ENCODE data around the gene HPCAL1. TPM values are rescaled to one million over a fixed set of nuclear protein-coding genes. Genes with fewer than 3 reads are reported as not detected.
"Not testable (repeated sequence)": the region's sequence is repeated elsewhere in the genome, so short reads cannot be mapped to it uniquely, and the experiment has no call there.

HPCAL1 gene
- total and polyA plus RNA-seq, 2 experiments from 2014 or later = 58.9 to 65.4 TPM

DNA sequence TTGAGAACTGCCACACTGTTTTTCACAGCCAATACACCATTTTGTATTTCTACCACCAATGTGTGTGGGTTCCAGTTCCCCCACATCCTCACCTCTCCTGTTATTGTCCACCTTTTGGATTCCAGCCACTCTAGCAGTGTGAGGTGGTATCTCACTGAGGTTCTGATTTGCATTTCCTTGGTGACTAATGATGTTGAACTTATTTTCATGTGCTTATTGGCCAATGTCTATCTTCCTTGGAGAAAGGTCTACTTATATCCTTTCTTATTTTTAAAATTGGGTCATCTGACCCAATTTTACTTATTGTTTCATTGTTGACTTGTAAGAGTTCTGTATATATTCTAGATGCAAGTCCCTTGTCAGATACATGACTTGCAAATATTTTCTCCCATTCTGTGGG lies 9.1 kb upstream of the HPCAL1 start:
- TF ChIP-seq EZH2phosphoT487 (IDR thresholded peaks at IDR 0.05; ENCODE audit: insufficient read depth, low read depth) = no peak
- TF ChIP-seq EZH2 (IDR thresholded peaks at IDR 0.05; ENCODE audit: insufficient read depth, poor library complexity, severe bottlenecking) = no peak
- H3K4me2 ChIP-seq (ENCODE audit: unreplicated experiment) = no peak overlapping the region
- no peaks in the 10 kb centered on the region for H3K9me3 ChIP-seq (ENCODE audit: low read depth)
- no peaks in the 10 kb centered on the region for H3K9me2 ChIP-seq (ENCODE audit: insufficient read depth)
- in situ Hi-C loops (cut with MboI) = no loop called here
- peaks cover 11% of the 10 kb centered on the region for H3F3A ChIP-seq (ENCODE audit: insufficient read depth)
- peaks cover 12% of the 10 kb centered on the region for H3K4me1 ChIP-seq (ENCODE audit: insufficient read depth)
- H2AFZ ChIP-seq = no peak overlapping the region
- no peaks in the 10 kb centered on the region for H4K20me1 ChIP-seq (ENCODE audit: insufficient read depth)
- DNase-seq = no peak
- no peaks in the 10 kb centered on the region for H3K79me2 ChIP-seq (ENCODE audit: insufficient read depth)
- no peak overlapping the region for H3K27ac ChIP-seq
- H3K9ac ChIP-seq = no peak overlapping the region
- H3K36me3 ChIP-seq (ENCODE audit: low read depth) = no peaks in the 10 kb centered on the region
- no peak overlapping the region for H3K4me3 ChIP-seq
- H3K27me3 ChIP-seq (replicated peaks; ENCODE audit: insufficient read depth) = no peaks in the 10 kb centered on the region

DNA sequence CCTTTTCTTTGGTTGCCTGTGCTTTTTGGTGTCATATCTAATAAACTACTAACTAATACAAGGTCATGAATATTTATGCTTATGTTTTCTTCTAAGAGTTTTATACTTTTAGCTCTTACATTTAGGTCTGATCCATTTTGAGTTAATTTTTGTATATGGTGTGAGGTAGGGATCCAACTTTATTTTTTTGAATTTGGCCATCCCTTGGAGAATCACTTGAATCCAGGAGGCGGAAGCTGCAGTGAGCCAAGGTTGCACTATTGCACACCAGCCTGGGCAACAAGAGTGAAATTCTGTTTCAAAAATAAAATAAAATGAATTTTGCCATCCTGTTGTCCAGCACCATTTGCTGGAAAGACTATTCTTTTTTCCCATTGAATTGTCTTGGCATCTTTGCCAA lies 8.6 kb upstream of the HPCAL1 start:
- TF ChIP-seq EZH2 (IDR thresholded peaks at IDR 0.05; ENCODE audit: insufficient read depth, poor library complexity, severe bottlenecking) (no peak), EZH2phosphoT487 (IDR thresholded peaks at IDR 0.05; ENCODE audit: insufficient read depth, low read depth) (no peak)
- H3K36me3 ChIP-seq (ENCODE audit: low read depth) = no peaks in the 10 kb centered on the region
- H4K20me1 ChIP-seq (ENCODE audit: insufficient read depth) = no peaks in the 10 kb centered on the region
- in situ Hi-C loops (cut with MboI) = no loop called here
- H3K9ac ChIP-seq = no peak overlapping the region
- no peak overlapping the region for H3K4me2 ChIP-seq (ENCODE audit: unreplicated experiment)
- WGBS, 2 experiments (ENCODE audit: low coverage in 1 of 2, low lambda C conversion rate in 2 of 2, missing lambda C conversion rate in 2 of 2) = 96 to 100% methylated on average over 1 of the region's 1 CpG
- no peak overlapping the region for H3K4me3 ChIP-seq
- no peaks in the 10 kb centered on the region for H3K79me2 ChIP-seq (ENCODE audit: insufficient read depth)
- H2AFZ ChIP-seq = no peak overlapping the region
- no peak overlapping the region for H3K27ac ChIP-seq
- peaks cover 15% of the 10 kb centered on the region for H3F3A ChIP-seq (ENCODE audit: insufficient read depth)
- no peaks in the 10 kb centered on the region for H3K9me3 ChIP-seq (ENCODE audit: low read depth)
- peaks cover 13% of the 10 kb centered on the region for H3K4me1 ChIP-seq (ENCODE audit: insufficient read depth)
- DNase-seq = no peak
- H3K27me3 ChIP-seq (replicated peaks; ENCODE audit: insufficient read depth) = no peaks in the 10 kb centered on the region
- no peaks in the 10 kb centered on the region for H3K9me2 ChIP-seq (ENCODE audit: insufficient read depth)

DNA sequence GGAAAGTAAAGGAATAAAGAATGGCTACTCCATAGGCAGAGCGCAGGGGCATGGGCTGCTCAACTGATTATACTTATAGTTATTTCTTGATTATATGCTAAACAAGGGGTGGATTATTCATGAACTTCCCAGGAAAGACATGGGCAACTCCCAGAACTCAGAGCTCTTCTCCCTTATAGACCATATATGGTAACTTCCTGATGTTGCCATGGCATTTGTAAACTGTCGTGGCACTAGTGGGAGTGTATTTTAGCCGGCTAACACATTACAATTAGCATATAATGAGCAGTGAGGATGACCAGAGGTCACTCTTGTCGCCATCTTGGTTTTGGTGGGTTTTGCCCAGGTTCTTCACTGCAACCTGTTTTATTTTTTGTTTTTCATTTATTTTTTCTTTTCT lies 7.1 kb upstream of the HPCAL1 start:
- H3K9me3 ChIP-seq (ENCODE audit: low read depth); H3K27ac ChIP-seq; H3K27me3 ChIP-seq (replicated peaks; ENCODE audit: insufficient read depth); DNase-seq; H3K4me3 ChIP-seq; H3K9ac ChIP-seq; H4K20me1 ChIP-seq (ENCODE audit: insufficient read depth); H3K79me2 ChIP-seq (ENCODE audit: insufficient read depth); H3K4me2 ChIP-seq (ENCODE audit: unreplicated experiment); H3K36me3 ChIP-seq (ENCODE audit: low read depth); H3K9me2 ChIP-seq (ENCODE audit: insufficient read depth); H2AFZ ChIP-seq; in situ Hi-C loops (cut with MboI): not testable (repeated sequence)
- Histone ChIP-seq H3F3A (ENCODE audit: insufficient read depth) (peaks cover 24% of the 10 kb centered on the region), H3K4me1 (ENCODE audit: insufficient read depth) (peaks cover 13% of the 10 kb centered on the region)
- WGBS, 2 experiments (ENCODE audit: low coverage in 1 of 2, low lambda C conversion rate in 2 of 2, missing lambda C conversion rate in 2 of 2) = 73 to 75% methylated on average over 4 of the region's 4 CpGs

DNA sequence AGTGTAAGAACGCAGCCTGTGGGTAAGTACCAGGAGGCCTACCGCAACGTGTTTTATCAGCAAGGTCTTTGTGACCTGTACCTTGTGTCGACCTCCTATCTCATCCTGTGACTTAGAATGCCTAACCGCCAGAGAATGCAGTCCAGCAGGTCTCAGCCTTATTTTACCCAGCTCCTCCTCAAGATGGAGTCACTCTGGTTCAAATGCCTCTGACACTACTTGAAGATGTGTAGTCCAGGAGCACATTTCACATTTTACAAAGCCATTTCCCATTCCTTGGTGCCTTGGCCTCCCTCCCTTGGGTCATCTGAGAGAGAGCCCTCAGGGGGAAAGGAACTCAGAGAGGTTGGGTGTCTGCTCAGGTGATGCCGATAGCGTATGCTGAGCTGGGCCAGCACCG lies 6.6 kb upstream of the HPCAL1 start:
- Histone ChIP-seq H3K9me3 (ENCODE audit: low read depth) (no peaks in the 10 kb centered on the region), H3K9ac (no peak overlapping the region), H3K27ac (no peak overlapping the region), H2AFZ (no peak overlapping the region), H3K36me3 (ENCODE audit: low read depth) (no peaks in the 10 kb centered on the region), H3K9me2 (ENCODE audit: insufficient read depth) (no peaks in the 10 kb centered on the region), H3F3A (ENCODE audit: insufficient read depth) (peaks cover 24% of the 10 kb centered on the region), H3K4me3 (no peak overlapping the region), H3K4me1 (ENCODE audit: insufficient read depth) (peaks cover 13% of the 10 kb centered on the region), H3K79me2 (ENCODE audit: insufficient read depth) (no peaks in the 10 kb centered on the region), H4K20me1 (ENCODE audit: insufficient read depth) (no peaks in the 10 kb centered on the region), H3K4me2 (ENCODE audit: unreplicated experiment) (no peak overlapping the region), H3K27me3 (replicated peaks; ENCODE audit: insufficient read depth) (no peaks in the 10 kb centered on the region)
- DNase-seq = no peak
- 95 to 96% methylated on average over 8 of the region's 8 CpGs for WGBS, 2 experiments (ENCODE audit: low coverage in 1 of 2, low lambda C conversion rate in 2 of 2, missing lambda C conversion rate in 2 of 2)
- no peak for TF ChIP-seq EZH2 (IDR thresholded peaks at IDR 0.05; ENCODE audit: insufficient read depth, poor library complexity, severe bottlenecking)
- no peak for TF ChIP-seq EZH2phosphoT487 (IDR thresholded peaks at IDR 0.05; ENCODE audit: insufficient read depth, low read depth)
- in situ Hi-C loops (cut with MboI) = no loop called here

DNA sequence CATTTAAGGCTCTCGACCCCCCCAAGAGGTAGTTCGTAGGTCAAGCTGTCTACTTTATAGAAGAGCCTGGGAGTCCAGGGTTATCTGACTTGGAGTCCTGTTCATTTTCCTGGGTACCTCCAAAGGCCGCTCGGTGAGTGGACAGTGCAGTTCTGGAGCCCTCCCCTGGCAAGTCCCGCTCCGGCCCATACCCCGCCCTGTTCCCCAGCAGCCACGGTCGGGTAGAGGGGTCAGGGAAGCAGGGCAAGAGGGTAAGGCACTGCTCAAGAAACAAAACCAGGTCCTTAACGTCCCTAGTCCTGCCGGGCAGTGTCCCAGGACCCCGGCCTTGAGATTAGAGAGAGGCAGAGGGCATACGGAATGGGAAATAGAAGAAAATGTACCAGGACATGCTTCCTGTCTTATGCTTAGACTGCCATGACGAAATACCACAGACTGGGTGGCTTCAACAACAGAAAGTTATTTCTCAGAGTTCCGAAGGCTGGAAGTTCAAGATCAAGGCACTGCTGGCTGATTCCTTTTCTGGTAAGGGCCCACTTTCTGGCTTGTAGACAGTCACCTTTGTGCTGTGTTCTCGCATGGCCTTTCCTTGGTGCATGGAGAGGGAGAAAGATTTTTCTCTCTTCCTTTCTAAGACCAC lies 5.4 kb upstream of the HPCAL1 start:
- Histone ChIP-seq H3K9ac (no peak overlapping the region), H3K4me3 (no peak overlapping the region), H4K20me1 (ENCODE audit: insufficient read depth) (no peaks in the 10 kb centered on the region), H3K4me1 (ENCODE audit: insufficient read depth) (peaks cover 13% of the 10 kb centered on the region), H3K4me2 (ENCODE audit: unreplicated experiment) (no peak overlapping the region), H3K79me2 (ENCODE audit: insufficient read depth) (no peaks in the 10 kb centered on the region), H3F3A (ENCODE audit: insufficient read depth) (peaks cover 24% of the 10 kb centered on the region), H3K27ac (no peak overlapping the region), H3K36me3 (ENCODE audit: low read depth) (no peaks in the 10 kb centered on the region), H3K9me3 (ENCODE audit: low read depth) (no peaks in the 10 kb centered on the region), H3K9me2 (ENCODE audit: insufficient read depth) (no peaks in the 10 kb centered on the region), H2AFZ (no peak overlapping the region), H3K27me3 (replicated peaks; ENCODE audit: insufficient read depth) (no peaks in the 10 kb centered on the region)
- 81 to 82% methylated on average over 16 of the region's 16 CpGs for WGBS, 2 experiments (ENCODE audit: low coverage in 1 of 2, low lambda C conversion rate in 2 of 2, missing lambda C conversion rate in 2 of 2)
- TF ChIP-seq EZH2phosphoT487 (IDR thresholded peaks at IDR 0.05; ENCODE audit: insufficient read depth, low read depth) (no peak), EZH2 (IDR thresholded peaks at IDR 0.05; ENCODE audit: insufficient read depth, poor library complexity, severe bottlenecking) (no peak)
- in situ Hi-C loops (cut with MboI) = no loop called here
- no peak for DNase-seq
